ENCODE data around the gene MYO15B. TPM values are rescaled to one million over a fixed set of nuclear protein-coding genes. Genes with fewer than 3 reads are reported as not detected.

Gene MYO15B
- total RNA-seq, 2 experiments from 2014 or later, result 8.9 to 19.2 TPM

DNA sequence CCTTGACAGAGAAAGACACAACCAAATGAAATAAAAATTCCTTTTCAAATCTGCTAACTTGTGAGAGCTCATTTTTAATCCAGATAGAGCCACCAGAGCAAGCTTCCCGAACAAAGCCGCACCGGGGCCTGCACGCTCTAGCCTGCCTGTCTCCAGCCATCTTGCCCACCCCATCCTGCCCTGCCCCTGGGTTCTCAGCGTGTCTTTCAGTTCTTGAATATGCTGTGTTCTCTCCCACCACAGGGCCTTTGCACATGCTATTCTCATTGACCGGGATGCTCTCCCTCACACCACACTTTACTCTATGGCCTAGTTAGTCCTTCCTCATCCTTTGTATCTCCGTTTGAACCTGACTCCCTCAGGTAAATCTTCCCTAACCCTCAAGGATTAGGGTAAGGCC lies 60.3 kb downstream of the MYO15B start:
- POLR2A ChIA-PET, result interaction anchor here (0.6 to 1.0 kb wide), 3 partner anchors 12 to 493 kb away, joined by 3 read pairs; no protein-coding TSS in a partner anchor

DNA sequence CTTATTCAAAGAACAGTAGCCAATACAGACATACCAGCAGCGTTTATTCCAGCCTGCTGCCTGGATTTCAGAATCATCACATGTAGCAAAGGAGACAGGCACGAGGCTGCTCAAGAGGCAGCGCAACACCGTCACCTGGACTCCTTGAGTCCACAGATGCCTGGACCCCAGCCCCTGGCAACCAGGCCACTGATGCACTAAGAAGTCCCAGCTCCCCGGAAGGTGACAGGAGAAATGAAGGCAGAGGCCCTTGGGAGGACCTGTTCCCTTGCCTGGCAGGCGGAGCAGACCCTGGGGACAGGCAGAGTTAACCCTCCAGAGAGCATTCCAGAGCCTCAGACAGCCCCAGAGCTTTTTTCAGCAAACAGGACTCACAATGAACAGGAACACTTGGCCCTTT lies 62.1 kb downstream of the MYO15B start:
- Histone ChIP-seq H3K79me2 (ENCODE audit: insufficient read depth, low read depth, low read length) (no peaks in the 10 kb centered on the region), H3K36me3 (ENCODE audit: insufficient read depth, low read length) (peaks cover 78% of the 10 kb centered on the region), H3K9me2 (ENCODE audit: insufficient read depth, low read length) (no peaks in the 10 kb centered on the region), H4K20me1 (ENCODE audit: insufficient read depth, low read length) (no peaks in the 10 kb centered on the region), H3K4me2 (ENCODE audit: low read length) (no peak overlapping the region), H3K27ac (ENCODE audit: low read depth, low read length, poor library complexity, severe bottlenecking) (no peak overlapping the region), H3K4me1 (ENCODE audit: insufficient read depth, low read length, poor library complexity, severe bottlenecking) (peaks cover 30% of the 10 kb centered on the region), H3K9me3 (ENCODE audit: low read length) (no peaks in the 10 kb centered on the region), H3K4me3 (ENCODE audit: low read depth, low read length, poor library complexity, severe bottlenecking) (no peak overlapping the region), H2AFZ (ENCODE audit: low read length) (no peak overlapping the region)
- TF ChIP-seq EZH2phosphoT487 (IDR thresholded peaks at IDR 0.05; ENCODE audit: borderline replicate concordance, low read depth, low read length), result no peak
- TF ChIP-seq, protein P1, sequence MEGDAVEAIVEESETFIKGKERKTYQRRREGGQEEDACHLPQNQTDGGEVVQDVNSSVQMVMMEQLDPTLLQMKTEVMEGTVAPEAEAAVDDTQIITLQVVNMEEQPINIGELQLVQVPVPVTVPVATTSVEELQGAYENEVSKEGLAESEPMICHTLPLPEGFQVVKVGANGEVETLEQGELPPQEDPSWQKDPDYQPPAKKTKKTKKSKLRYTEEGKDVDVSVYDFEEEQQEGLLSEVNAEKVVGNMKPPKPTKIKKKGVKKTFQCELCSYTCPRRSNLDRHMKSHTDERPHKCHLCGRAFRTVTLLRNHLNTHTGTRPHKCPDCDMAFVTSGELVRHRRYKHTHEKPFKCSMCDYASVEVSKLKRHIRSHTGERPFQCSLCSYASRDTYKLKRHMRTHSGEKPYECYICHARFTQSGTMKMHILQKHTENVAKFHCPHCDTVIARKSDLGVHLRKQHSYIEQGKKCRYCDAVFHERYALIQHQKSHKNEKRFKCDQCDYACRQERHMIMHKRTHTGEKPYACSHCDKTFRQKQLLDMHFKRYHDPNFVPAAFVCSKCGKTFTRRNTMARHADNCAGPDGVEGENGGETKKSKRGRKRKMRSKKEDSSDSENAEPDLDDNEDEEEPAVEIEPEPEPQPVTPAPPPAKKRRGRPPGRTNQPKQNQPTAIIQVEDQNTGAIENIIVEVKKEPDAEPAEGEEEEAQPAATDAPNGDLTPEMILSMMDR (conservative IDR thresholded peaks at IDR 0.05; ENCODE audit: low read length), result no peak
- POLR2A ChIA-PET, result interaction anchor here (0.6 to 1.8 kb wide), 3 partner anchors 8 to 403 kb away, joined by 3 to 5 read pairs (median 3); partner anchors contain the start of genes RECQL5 and SAP30BP
- no peak for DNase-seq (ENCODE audit: low spot score)
- BruUV-seq (replicated peaks), result no TSS peak
- intact Hi-C loops (cut with micrococcal nuclease; ENCODE audit: unreplicated experiment), result no loop called here
- CTCF ChIA-PET (ENCODE audit: unreplicated experiment), result interaction anchor here (1.1 to 1.3 kb wide), 2 partner anchors 8 to 12 kb away, joined by 3 read pairs; no protein-coding TSS in a partner anchor

More for the DNA sequence above, 60.3 kb downstream of the MYO15B start:
- Histone ChIP-seq H4K20me1 (ENCODE audit: insufficient read depth, low read length) (no peaks in the 10 kb centered on the region), H3K4me3 (ENCODE audit: low read depth, low read length, poor library complexity, severe bottlenecking) (no peak overlapping the region), H3K9me2 (ENCODE audit: insufficient read depth, low read length) (no peaks in the 10 kb centered on the region), H3K4me2 (ENCODE audit: low read length) (no peak overlapping the region), H3K36me3 (ENCODE audit: insufficient read depth, low read length) (peaks cover 70% of the 10 kb centered on the region), H3K9me3 (ENCODE audit: low read length) (no peaks in the 10 kb centered on the region), H3K4me1 (ENCODE audit: insufficient read depth, low read length, poor library complexity, severe bottlenecking) (peaks cover 12% of the 10 kb centered on the region), H3K27ac (ENCODE audit: low read depth, low read length, poor library complexity, severe bottlenecking) (no peak overlapping the region), H3K79me2 (ENCODE audit: insufficient read depth, low read depth, low read length) (no peaks in the 10 kb centered on the region), H2AFZ (ENCODE audit: low read length) (no peak overlapping the region)
- no peak for DNase-seq (ENCODE audit: low spot score)
- intact Hi-C loops (cut with micrococcal nuclease; ENCODE audit: unreplicated experiment), result no loop called here
- BruUV-seq (replicated peaks), result no TSS peak
- TF ChIP-seq EZH2phosphoT487 (IDR thresholded peaks at IDR 0.05; ENCODE audit: borderline replicate concordance, low read depth, low read length), result no peak
- TF ChIP-seq, protein P1 (conservative IDR thresholded peaks at IDR 0.05; ENCODE audit: low read length), result no peak
- CTCF ChIA-PET (ENCODE audit: unreplicated experiment), result no interaction called here

DNA sequence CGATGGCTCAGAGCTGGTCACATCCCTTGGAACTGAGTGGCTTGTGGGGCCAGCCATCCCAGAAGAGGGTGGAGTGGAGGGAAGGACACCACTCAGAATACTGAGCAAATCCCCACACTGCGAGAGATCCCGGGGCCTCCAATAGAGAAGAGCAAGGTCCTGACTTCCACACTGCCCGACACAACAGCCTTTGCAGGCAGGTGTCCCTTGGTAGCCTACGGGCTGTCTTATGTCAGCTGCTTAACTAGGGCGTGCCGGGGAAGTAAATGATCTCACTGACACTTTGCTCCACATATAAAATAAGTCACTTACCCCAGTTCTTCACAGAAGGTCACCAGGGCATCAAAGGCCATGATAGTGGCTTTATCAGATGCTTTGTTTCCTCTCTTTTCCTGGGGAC lies 63.3 kb downstream of the MYO15B start:
- POLR2A ChIA-PET, result no interaction called here

More for the DNA sequence above, 63.3 kb downstream of the MYO15B start:
- H3K4me3 ChIP-seq (ENCODE audit: low read depth, low read length, poor library complexity, severe bottlenecking), result no peak overlapping the region
- H3K4me2 ChIP-seq (ENCODE audit: low read length), result no peak overlapping the region
- H3K27ac ChIP-seq (ENCODE audit: low read depth, low read length, poor library complexity, severe bottlenecking), result no peak overlapping the region
- BruUV-seq (replicated peaks), result no TSS peak
- peaks cover 32% of the 10 kb centered on the region for H3K4me1 ChIP-seq (ENCODE audit: insufficient read depth, low read length, poor library complexity, severe bottlenecking)
- H3K9me2 ChIP-seq (ENCODE audit: insufficient read depth, low read length), result no peaks in the 10 kb centered on the region
- peaks cover 78% of the 10 kb centered on the region for H3K36me3 ChIP-seq (ENCODE audit: insufficient read depth, low read length)
- no peaks in the 10 kb centered on the region for H3K9me3 ChIP-seq (ENCODE audit: low read length)
- H3K79me2 ChIP-seq (ENCODE audit: insufficient read depth, low read depth, low read length), result no peaks in the 10 kb centered on the region
- TF ChIP-seq EZH2phosphoT487 (IDR thresholded peaks at IDR 0.05; ENCODE audit: borderline replicate concordance, low read depth, low read length), result no peak
- TF ChIP-seq, protein P1 (conservative IDR thresholded peaks at IDR 0.05; ENCODE audit: low read length), result no peak
- H4K20me1 ChIP-seq (ENCODE audit: insufficient read depth, low read length), result no peaks in the 10 kb centered on the region
- no peak for DNase-seq (ENCODE audit: low spot score)
- intact Hi-C loops (cut with micrococcal nuclease; ENCODE audit: unreplicated experiment), result no loop called here
- no peak overlapping the region for H2AFZ ChIP-seq (ENCODE audit: low read length)
- CTCF ChIA-PET (ENCODE audit: unreplicated experiment), result interaction anchor here (0.6 to 1.3 kb wide), 5 partner anchors 9 to 193 kb away, joined by 3 read pairs; no protein-coding TSS in a partner anchor

Measured in OCI-LY7 (cell line).